Measurements from ENCODE around the gene TLE3.

- TF ChIP-seq POLR2AphosphoS5 (IDR thresholded peaks at IDR 0.05): no peak
- TF ChIP-seq, protein P1, sequence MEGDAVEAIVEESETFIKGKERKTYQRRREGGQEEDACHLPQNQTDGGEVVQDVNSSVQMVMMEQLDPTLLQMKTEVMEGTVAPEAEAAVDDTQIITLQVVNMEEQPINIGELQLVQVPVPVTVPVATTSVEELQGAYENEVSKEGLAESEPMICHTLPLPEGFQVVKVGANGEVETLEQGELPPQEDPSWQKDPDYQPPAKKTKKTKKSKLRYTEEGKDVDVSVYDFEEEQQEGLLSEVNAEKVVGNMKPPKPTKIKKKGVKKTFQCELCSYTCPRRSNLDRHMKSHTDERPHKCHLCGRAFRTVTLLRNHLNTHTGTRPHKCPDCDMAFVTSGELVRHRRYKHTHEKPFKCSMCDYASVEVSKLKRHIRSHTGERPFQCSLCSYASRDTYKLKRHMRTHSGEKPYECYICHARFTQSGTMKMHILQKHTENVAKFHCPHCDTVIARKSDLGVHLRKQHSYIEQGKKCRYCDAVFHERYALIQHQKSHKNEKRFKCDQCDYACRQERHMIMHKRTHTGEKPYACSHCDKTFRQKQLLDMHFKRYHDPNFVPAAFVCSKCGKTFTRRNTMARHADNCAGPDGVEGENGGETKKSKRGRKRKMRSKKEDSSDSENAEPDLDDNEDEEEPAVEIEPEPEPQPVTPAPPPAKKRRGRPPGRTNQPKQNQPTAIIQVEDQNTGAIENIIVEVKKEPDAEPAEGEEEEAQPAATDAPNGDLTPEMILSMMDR (IDR thresholded peaks at IDR 0.05): no peak
- TF ChIP-seq POLR2A (IDR thresholded peaks at IDR 0.05): no peak
Measured at GRCh38 chr15:70048578-70049514, 48.9 kb downstream of the TLE3 start.

Measured in prostate gland (tissue), 2 donors.